A549 (cell line): ENCODE data around the gene TIPARP. TPM values are rescaled to one million over a fixed set of nuclear protein-coding genes. Genes with fewer than 3 reads are reported as not detected.
"Not testable (repeated sequence)": the region's sequence is repeated elsewhere in the genome, so short reads cannot be mapped to it uniquely, and the experiment has no call there.

ENCODE experiments used
- ATAC-seq, 2 experiments: fragments of 200-7000 bp in 1 of 2; fragments of >200 bp in 1 of 2; cut with Nextera tagmentation in 1 of 2; cut with Tn5 transposase in 1 of 2; 3 replicates each; pipeline versions ENCODE4 v1.8.0 to v1.9.1; 2018 to 2020; ENCODE audit warnings: mild to moderate bottlenecking in 1 of 2, moderate library complexity in 1 of 2
- CTCF ChIA-PET: fragments of 300-600 bp; sonication (Branson Sonifier 250); formaldehyde crosslinking; extraction: SDS; loops from one replicate; lab custom pipeline; 2021; ENCODE audit warnings: antibody characterized with exemption, inconsistent platforms; lab: Yijun Ruan, JAX
- POLR2A ChIA-PET: fragments of 350-600 bp; formaldehyde crosslinking; extraction: SDS; loops from one replicate; lab custom pipeline; 2021; ENCODE audit warnings: antibody characterized with exemption, inconsistent platforms; lab: Yijun Ruan, JAX
- DNase-seq, 2 experiments: peaks; one replicate each; pipeline versions ENCODE4 v3.0.0 to v3.0.0-alpha.2; 2011 to 2016; ENCODE audit warnings: low read depth in 1 of 2, low spot score in 1 of 2
- FAIRE-seq: peaks from 2 replicates; lab custom pipeline; 2011; peaks lifted over from hg19 to GRCh38; lab: Jason Lieb, UNC
- H3K27ac ChIP-seq, 2 experiments: fragments of >200 bp; sonication (Bioruptor Twin); formaldehyde crosslinking; 3 replicates each; pipeline ENCODE4 v1.5.1; 2016 to 2017
- H3K4me1 ChIP-seq: fragments of >200 bp; sonication (Bioruptor Twin); formaldehyde crosslinking; 3 replicates; pipeline ENCODE4 v1.6.1; 2016
- H3K4me2 ChIP-seq: fragments of >200 bp; sonication (Bioruptor Twin); formaldehyde crosslinking; 3 replicates; pipeline ENCODE4 v1.6.1; 2016
- H3K4me3 ChIP-seq: fragments of >200 bp; sonication (Bioruptor Twin); formaldehyde crosslinking; 3 replicates; pipeline ENCODE4 v1.5.1; 2016
- H3K9me3 ChIP-seq: fragments of >200 bp; sonication (Bioruptor Twin); formaldehyde crosslinking; 3 replicates; pipeline ENCODE4 v1.6.1; 2016
- BCL3 ChIP-seq: fragments of >200 bp; sonication (Bioruptor Twin); formaldehyde crosslinking; IDR thresholded peaks from 3 replicates; pipeline ENCODE4 v1.6.1; 2016
- BHLHE40 ChIP-seq: IDR thresholded peaks from 2 replicates; pipeline ENCODE4 v1.6.1; 2012; ENCODE audit warnings: low read depth, low read length, inconsistent platforms
- CBX2 ChIP-seq: fragments of 200-600 bp; sonication (generic); IDR thresholded peaks from 2 replicates; pipeline ENCODE4 v1.6.1; 2016; ENCODE audit warnings: low read depth, mild to moderate bottlenecking, borderline replicate concordance
- CBX8 ChIP-seq: fragments of 200-600 bp; sonication (generic); IDR thresholded peaks from 2 replicates; pipeline ENCODE4 v1.6.1; 2016
- EHF ChIP-seq: fragments of 250-450 bp; sonication (Bioruptor Pico); IDR thresholded peaks from 2 replicates; pipeline ENCODE4 v1.5.0; 2020; ENCODE audit warnings: mild to moderate bottlenecking
- ELK1 ChIP-seq: fragments of 150-350 bp; IDR thresholded peaks from 2 replicates; pipeline ENCODE4 v1.6.1; 2014; ENCODE audit warnings: low read depth, mild to moderate bottlenecking, low read length
- FOXS1 ChIP-seq: fragments of 250-450 bp; sonication (Bioruptor Pico); IDR thresholded peaks from 2 replicates; pipeline ENCODE4 v1.5.0; 2020; ENCODE audit warnings: mild to moderate bottlenecking, moderate library complexity
- HDAC2 ChIP-seq: fragments of 200-600 bp; sonication (generic); IDR thresholded peaks from 2 replicates; pipeline ENCODE4 v1.6.1; 2016
- KDM5A ChIP-seq: fragments of 200-600 bp; sonication (generic); IDR thresholded peaks from 2 replicates; pipeline ENCODE4 v1.6.1; 2016; ENCODE audit warnings: antibody characterized with exemption, mild to moderate bottlenecking
- MYC ChIP-seq: IDR thresholded peaks from 2 replicates; pipeline ENCODE4 v1.6.1; 2012; ENCODE audit warnings: mild to moderate bottlenecking, inconsistent platforms, low read length, improper control_type of control experiment, borderline replicate concordance
- POLR2AphosphoS2 ChIP-seq: conservative IDR thresholded peaks from 2 replicates; pipeline ENCODE4 v1.6.1; 2012; ENCODE audit warnings: low read length, improper control_type of control experiment, inconsistent platforms
- RAD21 ChIP-seq, 2 experiments: fragments of >200 bp in 1 of 2; sonication (Bioruptor Twin) in 1 of 2; formaldehyde crosslinking in 1 of 2; IDR thresholded peaks in 1 of 2; conservative IDR thresholded peaks in 1 of 2; 2 replicates in 1 of 2; 3 replicates in 1 of 2; pipeline ENCODE4 v1.6.1; 2012 to 2018; ENCODE audit warnings: inconsistent platforms in 1 of 2
- SMC3 ChIP-seq: fragments of >200 bp; sonication (Bioruptor Twin); formaldehyde crosslinking; IDR thresholded peaks from 3 replicates; pipeline ENCODE4 v1.6.1; 2018; ENCODE audit warnings: inconsistent platforms
- TFCP2L1 ChIP-seq: fragments of 250-450 bp; sonication (Bioruptor Pico); IDR thresholded peaks from 2 replicates; pipeline ENCODE4 v1.5.0; 2021; ENCODE audit warnings: mild to moderate bottlenecking
- WGBS: methylation state at CpG from one replicate; pipeline ENCODE4 v1.1.6; 2017; ENCODE audit errors: missing lambda C conversion rate; 5-methylcytosine and 5-hydroxymethylcytosine counted together
- polyA plus RNA-seq, 4 experiments: library from polyadenylated mRNA; depleted of rRNA in 3 of 4; stranded (reverse); fragments of >200 nt; fragmentation: RNase III in 1 of 4; extraction: RNeasy Plus Mini Kit Qiagen cat#74134 plus additional on column Dnase treatment in 1 of 4; gene quantifications; 2 replicates in 3 of 4; 3 replicates in 1 of 4; pipeline ENCODE4 v1.2.3, GENCODE V29; 2011 to 2017
- TF ChIP-seq, protein P1 (sequence below): fragments of 250-450 bp; sonication (Bioruptor Pico); IDR thresholded peaks from 2 replicates; pipeline ENCODE4 v1.5.0; 2021; ENCODE audit warnings: mild to moderate bottlenecking, moderate library complexity, borderline replicate concordance

The TIPARP gene
- polyA plus RNA-seq, 2 of the 4 experiments (the other 2 are of a cell fraction): 11.8 to 16.5 TPM

GRCh38 chr3:156737049-156737448, 62.7 kb downstream of the TIPARP start:
- H3K4me2 ChIP-seq, ATAC-seq, DNase-seq, H3K9me3 ChIP-seq, POLR2A ChIA-PET, FAIRE-seq, H3K4me1 ChIP-seq, H3K27ac ChIP-seq, CTCF ChIA-PET, H3K4me3 ChIP-seq: not testable (repeated sequence)
- WGBS: 56% methylated on average over 2 of the region's 3 CpGs

DNA sequence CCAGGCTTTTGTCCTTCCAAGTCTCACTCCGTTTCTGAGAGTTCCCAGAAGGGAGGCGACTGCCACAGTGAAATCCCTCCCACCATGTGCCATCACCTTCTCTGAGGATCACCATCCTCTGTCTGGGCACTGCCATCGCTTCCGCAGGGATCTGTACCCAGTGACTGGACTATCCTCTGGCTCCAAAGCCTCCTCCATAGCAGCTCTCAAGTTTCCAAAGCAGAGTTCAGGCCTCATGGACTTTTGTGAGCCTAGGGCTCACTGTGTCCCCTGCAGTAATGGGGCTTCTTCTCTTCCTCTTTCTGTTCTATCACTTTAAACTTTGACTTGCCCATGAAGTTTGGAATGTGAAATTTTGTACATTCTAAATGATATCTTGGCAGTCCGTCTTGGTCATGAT, 63.9 kb downstream of the TIPARP start:
- no peak overlapping the region for H3K4me2 ChIP-seq
- FAIRE-seq: no peak
- H3K4me3 ChIP-seq: no peak overlapping the region
- no peak for TF ChIP-seq CBX8
- no peak for TF ChIP-seq TFCP2L1 (CRISPR knock-in tag)
- TF ChIP-seq, all 56 proteins: peak for 0
- no peak overlapping the region for H3K27ac ChIP-seq
- ATAC-seq (peak; percentile 24 to 43; a peak in 3 of 6 replicates), DNase-seq (no peak)
- WGBS: 72% methylated on average over 5 of the region's 5 CpGs
- H3K4me1 ChIP-seq: no peaks in the 10 kb centered on the region
- ChIA-PET POLR2A (no interaction called here), CTCF (interaction anchor here (0.8 kb wide), 1 partner anchor 35 kb away, joined by 3 read pairs; no protein-coding TSS in a partner anchor)
- H3K9me3 ChIP-seq: no peaks in the 10 kb centered on the region

DNA sequence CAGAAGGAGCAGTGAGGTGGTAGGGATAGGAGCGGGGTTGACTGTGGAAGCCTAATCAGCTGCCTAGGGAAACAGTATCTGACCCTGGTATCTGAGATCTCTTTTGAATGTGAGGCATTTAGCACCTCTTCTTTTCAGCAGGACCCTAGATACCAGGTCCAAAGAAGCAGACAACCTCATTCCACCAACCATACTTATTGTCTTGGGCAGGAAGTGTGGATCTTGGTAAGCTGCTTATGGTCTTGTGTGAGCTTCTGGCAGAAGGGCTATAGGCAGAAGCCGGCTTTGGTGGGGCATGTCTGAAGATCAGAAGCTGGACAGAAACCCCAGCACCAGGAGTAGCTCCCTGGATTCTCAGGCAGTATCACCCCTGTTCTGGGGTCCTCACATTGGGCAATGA, 65.6 kb downstream of the TIPARP start:
- DNase-seq (no peak), FAIRE-seq (no peak), ATAC-seq (peak in 1 of 2 experiments; percentile 25; a peak in 1 of 6 replicates)
- ChIA-PET POLR2A (no interaction called here), CTCF (interaction anchor here (1.3 kb wide), 1 partner anchor 17 kb away, joined by 4 read pairs; no protein-coding TSS in a partner anchor)
- no peak overlapping the region for H3K4me2 ChIP-seq
- H3K4me3 ChIP-seq: no peak overlapping the region
- no peaks in the 10 kb centered on the region for H3K9me3 ChIP-seq
- no peak overlapping the region for H3K27ac ChIP-seq
- H3K4me1 ChIP-seq: no peaks in the 10 kb centered on the region
- 92% methylated on average over 2 of the region's 2 CpGs for WGBS
- TF ChIP-seq CBX2: no peak
- no peak for TF ChIP-seq SMC3
- no peak for TF ChIP-seq FOXS1 (CRISPR knock-in tag)
- no peak for TF ChIP-seq MYC
- TF ChIP-seq, protein P1, sequence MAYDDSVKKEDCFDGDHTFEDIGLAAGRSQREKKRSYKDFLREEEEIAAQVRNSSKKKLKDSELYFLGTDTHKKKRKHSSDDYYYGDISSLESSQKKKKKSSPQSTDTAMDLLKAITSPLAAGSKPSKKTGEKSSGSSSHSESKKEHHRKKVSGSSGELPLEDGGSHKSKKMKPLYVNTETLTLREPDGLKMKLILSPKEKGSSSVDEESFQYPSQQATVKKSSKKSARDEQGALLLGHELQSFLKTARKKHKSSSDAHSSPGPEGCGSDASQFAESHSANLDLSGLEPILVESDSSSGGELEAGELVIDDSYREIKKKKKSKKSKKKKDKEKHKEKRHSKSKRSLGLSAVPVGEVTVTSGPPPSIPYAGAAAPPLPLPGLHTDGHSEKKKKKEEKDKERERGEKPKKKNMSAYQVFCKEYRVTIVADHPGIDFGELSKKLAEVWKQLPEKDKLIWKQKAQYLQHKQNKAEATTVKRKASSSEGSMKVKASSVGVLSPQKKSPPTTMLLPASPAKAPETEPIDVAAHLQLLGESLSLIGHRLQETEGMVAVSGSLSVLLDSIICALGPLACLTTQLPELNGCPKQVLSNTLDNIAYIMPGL: no peak
- TF ChIP-seq RAD21 (conservative IDR thresholded peaks at IDR 0.05 in 1 of 2, IDR thresholded peaks at IDR 0.05 in 1 of 2): no peak
- no peak for TF ChIP-seq POLR2AphosphoS2
- TF ChIP-seq KDM5A: no peak
- no peak for TF ChIP-seq ELK1
- no peak for TF ChIP-seq HDAC2
- TF ChIP-seq BCL3: no peak
- TF ChIP-seq BHLHE40: no peak
- TF ChIP-seq EHF (CRISPR knock-in tag): no peak

DNA sequence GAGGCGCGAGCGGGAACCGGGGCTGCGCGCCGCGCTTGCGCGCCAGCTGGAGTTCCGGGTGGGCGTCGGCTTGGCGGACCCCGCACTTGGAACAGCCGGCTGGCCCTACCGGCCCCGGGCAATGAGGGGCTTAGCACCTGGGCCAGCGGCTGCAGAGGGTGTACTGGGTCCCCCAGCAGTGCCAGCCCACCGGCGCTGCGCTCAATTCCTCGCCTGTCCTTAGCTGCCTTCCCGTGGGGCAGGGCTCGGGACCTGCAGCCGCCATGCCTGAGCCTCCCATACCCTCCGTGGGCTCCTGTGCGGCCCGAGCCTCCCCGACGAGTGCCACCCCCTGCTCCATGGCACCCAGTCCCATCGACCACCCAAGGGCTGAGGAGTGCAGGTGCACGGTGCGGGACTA, 66.2 kb downstream of the TIPARP start:
- H3K9me3 ChIP-seq, FAIRE-seq, H3K27ac ChIP-seq, H3K4me3 ChIP-seq, ATAC-seq, DNase-seq, H3K4me2 ChIP-seq, POLR2A ChIA-PET, H3K4me1 ChIP-seq, CTCF ChIA-PET: not testable (repeated sequence)
- WGBS: 97% methylated on average over 19 of the region's 34 CpGs
